Measurements from ENCODE around the gene CLNK.

CLNK gene

GRCh38 chr4:10731690-10732089 lies 47.1 kb upstream of the CLNK start:
- Histone ChIP-seq H2AFZ (ENCODE audit: low read depth) (no peak overlapping the region), H4K20me1 (ENCODE audit: insufficient read depth) (no peaks in the 10 kb centered on the region), H3K4me3 (IDR thresholded peaks at IDR 0.05; ENCODE audit: insufficient read depth, low read depth, low read length) (no peak overlapping the region), H3K9ac (no peak overlapping the region), H3K36me3 (ENCODE audit: insufficient read depth) (no peaks in the 10 kb centered on the region), H3K27ac (no peak overlapping the region), H3K27me3 (ENCODE audit: insufficient read depth, low read depth) (no peaks in the 10 kb centered on the region), H3K4me1 (ENCODE audit: low read depth, poor library complexity, severe bottlenecking) (no peaks in the 10 kb centered on the region), H3K4me2 (no peak overlapping the region), H3K79me2 (ENCODE audit: insufficient read depth, low read depth) (no peaks in the 10 kb centered on the region)
- TF ChIP-seq, protein P1, sequence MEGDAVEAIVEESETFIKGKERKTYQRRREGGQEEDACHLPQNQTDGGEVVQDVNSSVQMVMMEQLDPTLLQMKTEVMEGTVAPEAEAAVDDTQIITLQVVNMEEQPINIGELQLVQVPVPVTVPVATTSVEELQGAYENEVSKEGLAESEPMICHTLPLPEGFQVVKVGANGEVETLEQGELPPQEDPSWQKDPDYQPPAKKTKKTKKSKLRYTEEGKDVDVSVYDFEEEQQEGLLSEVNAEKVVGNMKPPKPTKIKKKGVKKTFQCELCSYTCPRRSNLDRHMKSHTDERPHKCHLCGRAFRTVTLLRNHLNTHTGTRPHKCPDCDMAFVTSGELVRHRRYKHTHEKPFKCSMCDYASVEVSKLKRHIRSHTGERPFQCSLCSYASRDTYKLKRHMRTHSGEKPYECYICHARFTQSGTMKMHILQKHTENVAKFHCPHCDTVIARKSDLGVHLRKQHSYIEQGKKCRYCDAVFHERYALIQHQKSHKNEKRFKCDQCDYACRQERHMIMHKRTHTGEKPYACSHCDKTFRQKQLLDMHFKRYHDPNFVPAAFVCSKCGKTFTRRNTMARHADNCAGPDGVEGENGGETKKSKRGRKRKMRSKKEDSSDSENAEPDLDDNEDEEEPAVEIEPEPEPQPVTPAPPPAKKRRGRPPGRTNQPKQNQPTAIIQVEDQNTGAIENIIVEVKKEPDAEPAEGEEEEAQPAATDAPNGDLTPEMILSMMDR (conservative IDR thresholded peaks at IDR 0.05; ENCODE audit: low read depth, low read length) = no peak

GRCh38 chr4:10731162-10731561 lies 46.6 kb upstream of the CLNK start:
- Histone ChIP-seq H3K36me3 (ENCODE audit: insufficient read depth) (no peaks in the 10 kb centered on the region), H2AFZ (ENCODE audit: low read depth) (no peak overlapping the region), H3K27me3 (ENCODE audit: insufficient read depth, low read depth) (no peaks in the 10 kb centered on the region), H3K4me2 (no peak overlapping the region), H3K4me1 (ENCODE audit: low read depth, poor library complexity, severe bottlenecking) (no peaks in the 10 kb centered on the region), H4K20me1 (ENCODE audit: insufficient read depth) (no peaks in the 10 kb centered on the region), H3K27ac (no peak overlapping the region), H3K9ac (no peak overlapping the region), H3K4me3 (IDR thresholded peaks at IDR 0.05; ENCODE audit: insufficient read depth, low read depth, low read length) (no peak overlapping the region), H3K79me2 (ENCODE audit: insufficient read depth, low read depth) (no peaks in the 10 kb centered on the region)
- TF ChIP-seq, protein P1 (conservative IDR thresholded peaks at IDR 0.05; ENCODE audit: low read depth, low read length) = no peak

- H3K4me1 ChIP-seq (ENCODE audit: low read depth, poor library complexity, severe bottlenecking) = no peaks in the 10 kb centered on the region
- no peaks in the 10 kb centered on the region for H4K20me1 ChIP-seq (ENCODE audit: insufficient read depth)
- no peak overlapping the region for H2AFZ ChIP-seq (ENCODE audit: low read depth)
- no peak overlapping the region for H3K9ac ChIP-seq
- no peaks in the 10 kb centered on the region for H3K36me3 ChIP-seq (ENCODE audit: insufficient read depth)
- TF ChIP-seq, protein P1 (conservative IDR thresholded peaks at IDR 0.05; ENCODE audit: low read depth, low read length) = no peak
- no peak overlapping the region for H3K4me3 ChIP-seq (IDR thresholded peaks at IDR 0.05; ENCODE audit: insufficient read depth, low read depth, low read length)
- H3K4me2 ChIP-seq = no peak overlapping the region
- no peaks in the 10 kb centered on the region for H3K27me3 ChIP-seq (ENCODE audit: insufficient read depth, low read depth)
- no peak overlapping the region for H3K27ac ChIP-seq
- no peaks in the 10 kb centered on the region for H3K79me2 ChIP-seq (ENCODE audit: insufficient read depth, low read depth)
Measured at GRCh38 chr4:10730590-10730989, 46.0 kb upstream of the CLNK start.

DNA sequence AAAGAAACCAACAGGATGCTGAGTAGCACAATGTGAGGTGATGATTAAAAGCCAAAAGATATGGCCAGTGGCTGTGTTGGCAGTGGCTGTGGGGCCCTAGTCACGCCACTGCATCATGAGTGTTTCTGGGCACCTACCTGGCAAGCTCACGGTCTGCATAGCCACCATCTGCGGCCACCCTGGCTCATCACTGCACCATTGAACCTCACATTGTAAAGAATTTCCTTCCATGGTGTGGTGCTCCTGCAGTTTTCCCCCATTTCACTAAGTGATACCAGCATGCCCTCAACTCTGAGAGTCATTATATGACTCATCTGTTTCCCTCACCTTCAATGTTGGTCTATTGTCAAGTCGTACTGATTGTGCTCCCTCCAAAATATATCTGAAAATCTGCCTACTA lies 45.5 kb upstream of the CLNK start:
- Histone ChIP-seq H3K36me3 (ENCODE audit: insufficient read depth) (no peaks in the 10 kb centered on the region), H2AFZ (ENCODE audit: low read depth) (no peak overlapping the region), H3K27me3 (ENCODE audit: insufficient read depth, low read depth) (no peaks in the 10 kb centered on the region), H4K20me1 (ENCODE audit: insufficient read depth) (no peaks in the 10 kb centered on the region), H3K4me2 (no peak overlapping the region), H3K9ac (no peak overlapping the region), H3K4me1 (ENCODE audit: low read depth, poor library complexity, severe bottlenecking) (no peaks in the 10 kb centered on the region), H3K4me3 (IDR thresholded peaks at IDR 0.05; ENCODE audit: insufficient read depth, low read depth, low read length) (no peak overlapping the region), H3K79me2 (ENCODE audit: insufficient read depth, low read depth) (no peaks in the 10 kb centered on the region), H3K27ac (no peak overlapping the region)
- TF ChIP-seq, protein P1 (conservative IDR thresholded peaks at IDR 0.05; ENCODE audit: low read depth, low read length) = no peak
